GM19467 (cell line): ENCODE results near the gene MPV17.
"Not testable (repeated sequence)": the region's sequence is repeated elsewhere in the genome, so short reads cannot be mapped to it uniquely, and the experiment has no call there.

Source experiments
- ATAC-seq: cut with Tn5 transposase; IDR thresholded peaks from one replicate; pipeline ENCODE4 v1.9.1; 2021; ENCODE audit warnings: mild to moderate bottlenecking, moderate library complexity; ENCODE audit not compliant: unreplicated experiment

The MPV17 gene

DNA sequence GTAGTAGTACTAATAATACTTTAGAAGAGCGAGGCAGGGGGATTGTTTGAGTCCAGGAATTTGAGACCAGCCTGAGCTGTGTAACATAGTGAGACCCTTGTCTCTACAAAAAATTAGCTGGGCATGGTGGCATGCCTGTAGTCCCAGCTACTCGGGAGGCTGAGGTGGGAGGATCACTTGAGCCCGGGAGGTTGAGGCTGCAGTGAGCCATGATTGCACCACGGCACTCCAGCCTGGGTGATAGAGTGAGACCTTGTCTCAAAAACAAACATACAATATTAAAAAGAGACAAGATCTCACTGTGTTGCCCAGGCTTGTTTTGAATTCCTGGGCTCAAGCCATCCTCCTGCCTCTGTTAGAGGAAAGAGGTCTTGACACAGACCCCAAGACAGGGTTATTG lies 22.3 kb downstream of the MPV17 start:
- not testable (repeated sequence) for ATAC-seq

- ATAC-seq = no peak
Measured at GRCh38 chr2:27298391-27299080, 24.4 kb downstream of the MPV17 start.

GRCh38 chr2:27297195-27297594 lies 25.7 kb downstream of the MPV17 start:
- no peak for ATAC-seq

GRCh38 chr2:27296481-27296880 lies 26.4 kb downstream of the MPV17 start:
- ATAC-seq = no peak

GRCh38 chr2:27294928-27295327 lies 28.0 kb downstream of the MPV17 start:
- ATAC-seq = no peak

GRCh38 chr2:27291865-27292264 lies 31.0 kb downstream of the MPV17 start:
- no peak for ATAC-seq

GRCh38 chr2:27290549-27290948 lies 32.3 kb downstream of the MPV17 start:
- ATAC-seq = no peak

- no peak for ATAC-seq
Measured at GRCh38 chr2:27288610-27289009, 34.3 kb downstream of the MPV17 start.

- ATAC-seq = no peak
Measured at GRCh38 chr2:27285481-27285880, 37.4 kb downstream of the MPV17 start.

DNA sequence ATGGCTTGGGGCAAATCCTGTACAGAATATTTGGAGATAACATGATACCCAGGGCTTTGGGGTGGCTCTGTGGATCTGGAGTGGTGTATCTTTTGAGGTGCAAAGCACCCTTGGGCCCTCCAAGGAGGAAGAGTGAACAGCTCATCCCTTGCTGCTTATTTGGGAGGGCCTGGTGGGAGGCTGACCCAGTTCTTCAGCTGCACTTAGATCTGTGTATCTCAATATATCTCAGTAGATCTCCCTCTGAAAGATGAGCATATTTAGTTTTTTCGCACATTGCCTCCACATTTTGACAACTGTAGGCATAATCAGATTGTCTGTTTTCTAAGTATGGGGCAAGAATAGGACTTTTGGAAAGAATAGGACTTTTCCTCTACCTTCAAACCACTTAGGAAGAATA lies 37.9 kb downstream of the MPV17 start:
- no peak for ATAC-seq

GRCh38 chr2:27282892-27283291 lies 40.0 kb downstream of the MPV17 start:
- no peak for ATAC-seq

- ATAC-seq = no peak
Measured at GRCh38 chr2:27281855-27282559, 40.9 kb downstream of the MPV17 start, which contains the start of gene TRIM54. Gene TRIM54 (plus strand): TSS chr2:27282429. CDS start chr2:27282732, 303 bp downstream.

GRCh38 chr2:27281442-27281841 lies 41.5 kb downstream of the MPV17 start:
- no peak for ATAC-seq

- no peak for ATAC-seq
Measured at GRCh38 chr2:27280826-27281225, 42.1 kb downstream of the MPV17 start.

DNA sequence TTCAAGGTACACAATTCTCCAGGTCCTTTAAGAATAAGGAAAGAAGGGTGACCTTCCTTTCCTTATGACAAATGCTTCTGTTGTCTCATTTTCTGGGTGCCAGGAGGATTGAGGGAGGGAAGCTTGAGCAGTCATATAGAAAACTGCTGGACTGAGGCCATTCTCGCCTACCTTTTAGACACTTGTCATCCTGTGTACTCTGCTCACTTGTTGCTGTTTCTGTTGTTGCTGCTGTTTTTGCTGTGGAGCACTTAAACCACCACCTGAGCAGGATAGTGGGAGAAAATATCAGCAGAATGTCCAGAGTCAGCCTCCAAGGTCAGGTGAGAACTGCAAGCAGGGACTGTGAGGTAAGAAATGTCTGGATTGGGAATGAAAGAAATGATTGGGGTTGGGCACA lies 44.9 kb downstream of the MPV17 start:
- ATAC-seq = no peak

GRCh38 chr2:27275211-27276150 lies 47.4 kb downstream of the MPV17 start, which contains the start of gene DNAJC5G:
Gene DNAJC5G (plus strand): TSS chr2:27275433. CDS start chr2:27276729, 1,296 bp downstream.
- no peak for ATAC-seq

DNA sequence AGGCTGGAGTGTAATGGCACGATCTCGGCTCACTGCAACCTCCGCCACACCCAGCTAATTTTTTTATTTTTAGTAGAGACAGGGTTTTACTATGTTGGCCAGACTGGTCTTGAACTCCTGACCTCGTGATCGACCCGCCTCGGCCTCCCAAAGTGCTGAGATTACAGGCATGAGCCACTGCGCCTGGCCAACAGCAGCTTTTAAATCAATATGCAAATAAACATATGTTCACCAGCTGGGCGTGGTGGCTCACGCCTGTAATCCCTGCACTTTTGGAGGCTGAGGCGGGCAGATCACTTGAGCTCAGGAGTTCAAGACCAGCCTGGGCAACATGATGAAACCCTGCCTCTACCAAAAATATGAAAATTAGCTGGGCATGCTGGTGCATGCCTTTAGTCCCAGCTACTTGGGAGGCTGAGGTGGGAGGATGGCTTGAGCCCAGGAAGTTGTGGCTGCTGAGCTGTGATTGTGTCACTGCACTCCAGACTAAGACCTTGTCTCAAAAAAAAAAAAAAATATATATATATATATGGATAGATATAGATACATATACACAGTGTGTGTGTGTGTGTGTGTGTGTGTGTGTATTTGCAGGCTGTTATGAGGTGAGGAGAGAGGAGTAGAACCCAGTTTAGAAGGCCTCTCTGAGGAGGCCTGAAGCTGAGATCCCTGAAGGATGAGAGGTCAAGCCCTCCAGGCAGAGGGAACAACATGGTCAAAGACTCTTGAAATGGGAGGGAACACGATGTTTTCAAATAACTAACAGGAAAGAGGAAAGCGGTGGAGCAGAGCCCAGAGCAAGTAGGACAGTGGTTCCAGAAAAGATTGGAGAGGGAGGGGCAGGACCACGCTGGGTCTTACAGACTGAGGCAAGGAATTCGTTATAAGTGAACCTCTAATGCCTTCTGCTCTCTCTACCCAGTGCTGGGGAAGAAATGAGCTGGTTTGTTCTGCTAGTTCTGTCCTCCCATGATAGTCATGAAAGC lies 50.1 kb downstream of the MPV17 start:
- not testable (repeated sequence) for ATAC-seq

GRCh38 chr2:27271631-27272340 lies 51.1 kb downstream of the MPV17 start:
- no peak for ATAC-seq

DNA sequence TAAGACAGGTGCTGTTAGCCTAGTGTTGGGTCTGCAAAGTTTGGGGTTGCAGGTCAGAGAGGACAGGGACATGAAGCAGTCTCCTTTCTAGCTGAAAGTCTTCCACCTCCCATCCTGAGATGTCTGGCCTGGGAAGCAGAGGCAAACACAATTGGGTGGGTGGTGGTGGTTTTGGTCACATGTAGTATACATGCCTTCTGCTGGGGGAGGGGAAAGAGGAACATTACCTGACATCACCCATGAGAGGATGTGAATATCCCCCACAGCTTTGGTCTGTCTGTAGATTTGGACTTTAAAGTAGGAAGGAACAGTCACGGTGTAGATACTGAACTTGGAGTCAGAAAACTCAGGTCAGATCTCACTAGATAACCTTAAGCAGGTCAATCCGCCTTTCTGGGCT lies 52.2 kb downstream of the MPV17 start:
- ATAC-seq = no peak
